ENCODE measurements around the gene STRA8. TPM values are rescaled to one million over a fixed set of nuclear protein-coding genes. Genes with fewer than 3 reads are reported as not detected.
A peak's percentile ranks its signal among the peaks of the same experiment; 100 is the strongest.

STRA8 gene
- total RNA-seq, 5 donors from 2014 or later (not counting 1 experiment from before 2014, with no cell fraction given): not detected

GRCh38 chr7:135247746-135248471 is 14.3 kb downstream of the STRA8 start:
- Mint-ChIP-seq H3K4me3 (no peak overlapping the region), H3K36me3 (no peaks in the 10 kb centered on the region), H3K27me3 (peaks cover 3% of the 10 kb centered on the region in 2 donors), H3K9me3 (no peaks in the 10 kb centered on the region), H3K27ac (no peak overlapping the region), H3K4me1 (peaks cover 0 to 5% (median 0%) of the 10 kb centered on the region in 3 donors)
- H3K9me3 ChIP-seq: no peaks in the 10 kb centered on the region
- H3K4me3 ChIP-seq (ENCODE audit: control insufficient read depth in 1 of 2, extremely low read depth in 1 of 2, low read length in 1 of 2): no peak overlapping the region
- ChIA-PET POLR2A (no interaction called here), CTCF (no interaction called here)
- peaks cover 0 to 24% of the 10 kb centered on the region in 2 experiments for H3K27me3 ChIP-seq (replicated peaks in 1 of 2; ENCODE audit: control insufficient read depth in 2 of 2, extremely low read depth in 1 of 2, insufficient read depth in 2 of 2, low read length in 1 of 2)
- H3K4me1 ChIP-seq (ENCODE audit: control insufficient read depth in 1 of 2, extremely low read depth in 1 of 2, insufficient read depth in 2 of 2, low read length in 2 of 2): no peaks in the 10 kb centered on the region
- WGBS (ENCODE audit: insufficient coverage): 87% methylated on average over 19 of the region's 22 CpGs
- ATAC-seq (replicated peaks in 1 of 4): no peak
- DNase-seq: no peak
- no peak overlapping the region for H3K27ac ChIP-seq (ENCODE audit: low read length)
- no peaks in the 10 kb centered on the region for H3K36me3 ChIP-seq (ENCODE audit: control insufficient read depth in 2 of 2, extremely low read depth in 1 of 2, insufficient read depth in 1 of 2, low read length in 1 of 2)

GRCh38 chr7:135248546-135248945 is 14.9 kb downstream of the STRA8 start:
- Histone ChIP-seq H3K9me3 (no peaks in the 10 kb centered on the region), H3K4me3 (ENCODE audit: control insufficient read depth in 1 of 2, extremely low read depth in 1 of 2, low read length in 1 of 2) (no peak overlapping the region), H3K4me1 (ENCODE audit: control insufficient read depth in 1 of 2, extremely low read depth in 1 of 2, insufficient read depth in 2 of 2, low read length in 2 of 2) (no peaks in the 10 kb centered on the region), H3K27me3 (replicated peaks in 1 of 2; ENCODE audit: control insufficient read depth in 2 of 2, extremely low read depth in 1 of 2, insufficient read depth in 2 of 2, low read length in 1 of 2) (peaks cover 0 to 18% of the 10 kb centered on the region in 2 experiments), H3K27ac (ENCODE audit: low read length) (no peak overlapping the region), H3K36me3 (ENCODE audit: control insufficient read depth in 2 of 2, extremely low read depth in 1 of 2, insufficient read depth in 1 of 2, low read length in 1 of 2) (no peaks in the 10 kb centered on the region)
- POLR2A ChIA-PET: no interaction called here
- no peak for ATAC-seq (replicated peaks in 1 of 4)
- Mint-ChIP-seq H3K36me3 (no peaks in the 10 kb centered on the region), H3K27ac (no peak overlapping the region), H3K4me3 (no peak overlapping the region), H3K27me3 (peaks cover 3% of the 10 kb centered on the region in 2 donors), H3K9me3 (no peaks in the 10 kb centered on the region), H3K4me1 (peaks cover 0 to 5% (median 0%) of the 10 kb centered on the region in 3 donors)
- CTCF ChIA-PET: no interaction called here
- 88% methylated on average over 3 of the region's 3 CpGs for WGBS (ENCODE audit: insufficient coverage)
- DNase-seq: no peak

- ChIA-PET CTCF (interaction anchor here in 1 of 2 donors (0.8 kb wide), 1 partner anchor 29 kb away, joined by 3 read pairs; no protein-coding TSS in a partner anchor), POLR2A (no interaction called here)
- Histone ChIP-seq H3K27me3 (replicated peaks in 1 of 2; ENCODE audit: control insufficient read depth in 2 of 2, extremely low read depth in 1 of 2, insufficient read depth in 2 of 2, low read length in 1 of 2) (peaks cover 0 to 3% of the 10 kb centered on the region in 2 experiments), H3K4me3 (ENCODE audit: control insufficient read depth in 1 of 2, extremely low read depth in 1 of 2, low read length in 1 of 2) (no peak overlapping the region), H3K4me1 (ENCODE audit: control insufficient read depth in 1 of 2, extremely low read depth in 1 of 2, insufficient read depth in 2 of 2, low read length in 2 of 2) (no peaks in the 10 kb centered on the region), H3K36me3 (ENCODE audit: control insufficient read depth in 2 of 2, extremely low read depth in 1 of 2, insufficient read depth in 1 of 2, low read length in 1 of 2) (no peaks in the 10 kb centered on the region), H3K27ac (ENCODE audit: low read length) (no peak overlapping the region), H3K9me3 (no peaks in the 10 kb centered on the region)
- Mint-ChIP-seq H3K27ac (no peak overlapping the region), H3K27me3 (no peaks in the 10 kb centered on the region), H3K4me1 (peaks cover 0 to 5% (median 0%) of the 10 kb centered on the region in 3 donors), H3K36me3 (no peaks in the 10 kb centered on the region), H3K4me3 (no peak overlapping the region), H3K9me3 (no peaks in the 10 kb centered on the region)
- DNase-seq: no peak
- no peak for ATAC-seq (replicated peaks in 1 of 4)
- WGBS (ENCODE audit: insufficient coverage): 45% methylated on average over 2 of the region's 4 CpGs
Measured at GRCh38 chr7:135251496-135252391, 18.1 kb downstream of the STRA8 start.

GRCh38 chr7:135253851-135254771 is 20.5 kb downstream of the STRA8 start:
- H3K36me3 Mint-ChIP-seq: no peaks in the 10 kb centered on the region
- peaks cover 0 to 5% (median 0%) of the 10 kb centered on the region in 3 donors for H3K4me1 Mint-ChIP-seq
- Histone ChIP-seq H3K4me1 (ENCODE audit: control insufficient read depth in 1 of 2, extremely low read depth in 1 of 2, insufficient read depth in 2 of 2, low read length in 2 of 2) (no peaks in the 10 kb centered on the region), H3K36me3 (ENCODE audit: control insufficient read depth in 2 of 2, extremely low read depth in 1 of 2, insufficient read depth in 1 of 2, low read length in 1 of 2) (no peaks in the 10 kb centered on the region), H3K4me3 (ENCODE audit: control insufficient read depth in 1 of 2, extremely low read depth in 1 of 2, low read length in 1 of 2) (no peak overlapping the region), H3K9me3 (no peaks in the 10 kb centered on the region), H3K27ac (ENCODE audit: low read length) (no peak overlapping the region), H3K27me3 (replicated peaks in 1 of 2; ENCODE audit: control insufficient read depth in 2 of 2, extremely low read depth in 1 of 2, insufficient read depth in 2 of 2, low read length in 1 of 2) (peaks cover 0 to 3% of the 10 kb centered on the region in 2 experiments)
- H3K27ac Mint-ChIP-seq: no peak overlapping the region
- ChIA-PET CTCF (no interaction called here), POLR2A (no interaction called here)
- peak in 1 of 4 experiments; percentile 27 for ATAC-seq (replicated peaks in 1 of 4)
- H3K9me3 Mint-ChIP-seq: no peaks in the 10 kb centered on the region
- H3K27me3 Mint-ChIP-seq: no peaks in the 10 kb centered on the region
- no peak overlapping the region for H3K4me3 Mint-ChIP-seq
- peak in 1 of 35 experiments; percentile 36 for DNase-seq
- WGBS (ENCODE audit: insufficient coverage): 43% methylated on average over 7 of the region's 9 CpGs

GRCh38 chr7:135257790-135258189 is 24.2 kb downstream of the STRA8 start:
- no peak overlapping the region for H3K27ac ChIP-seq (ENCODE audit: low read length)
- H3K4me3 Mint-ChIP-seq: no peak overlapping the region
- H3K27ac Mint-ChIP-seq: no peak overlapping the region
- peaks cover 0 to 3% (median 0%) of the 10 kb centered on the region in 3 donors for H3K9me3 Mint-ChIP-seq
- no peaks in the 10 kb centered on the region for H3K4me1 Mint-ChIP-seq
- H3K9me3 ChIP-seq: no peaks in the 10 kb centered on the region
- peaks cover 0 to 6% of the 10 kb centered on the region in 2 experiments for H3K27me3 ChIP-seq (replicated peaks in 1 of 2; ENCODE audit: control insufficient read depth in 2 of 2, extremely low read depth in 1 of 2, insufficient read depth in 2 of 2, low read length in 1 of 2)
- H3K27me3 Mint-ChIP-seq: peaks cover 0 to 4% of the 10 kb centered on the region in 2 donors
- POLR2A ChIA-PET: no interaction called here
- H3K36me3 ChIP-seq (ENCODE audit: control insufficient read depth in 2 of 2, extremely low read depth in 1 of 2, insufficient read depth in 1 of 2, low read length in 1 of 2): no peaks in the 10 kb centered on the region
- H3K4me1 ChIP-seq (ENCODE audit: control insufficient read depth in 1 of 2, extremely low read depth in 1 of 2, insufficient read depth in 2 of 2, low read length in 2 of 2): no peaks in the 10 kb centered on the region
- H3K36me3 Mint-ChIP-seq: no peaks in the 10 kb centered on the region
- CTCF ChIA-PET: no interaction called here
- DNase-seq (no peak), ATAC-seq (replicated peaks in 1 of 4) (no peak)
- 90% methylated on average over 2 of the region's 4 CpGs for WGBS (ENCODE audit: insufficient coverage)
- H3K4me3 ChIP-seq (ENCODE audit: control insufficient read depth in 1 of 2, extremely low read depth in 1 of 2, low read length in 1 of 2): no peak overlapping the region

- peaks cover 0 to 4% of the 10 kb centered on the region in 2 donors for H3K27me3 Mint-ChIP-seq
- Histone ChIP-seq H3K4me1 (ENCODE audit: control insufficient read depth in 1 of 2, extremely low read depth in 1 of 2, insufficient read depth in 2 of 2, low read length in 2 of 2) (no peaks in the 10 kb centered on the region), H3K4me3 (ENCODE audit: control insufficient read depth in 1 of 2, extremely low read depth in 1 of 2, low read length in 1 of 2) (no peak overlapping the region), H3K27me3 (replicated peaks in 1 of 2; ENCODE audit: control insufficient read depth in 2 of 2, extremely low read depth in 1 of 2, insufficient read depth in 2 of 2, low read length in 1 of 2) (peaks cover 0 to 12% of the 10 kb centered on the region in 2 experiments), H3K9me3 (no peaks in the 10 kb centered on the region), H3K36me3 (ENCODE audit: control insufficient read depth in 2 of 2, extremely low read depth in 1 of 2, insufficient read depth in 1 of 2, low read length in 1 of 2) (no peaks in the 10 kb centered on the region), H3K27ac (ENCODE audit: low read length) (no peak overlapping the region)
- ATAC-seq (replicated peaks in 1 of 4) (no peak), DNase-seq (no peak)
- H3K27ac Mint-ChIP-seq: no peak overlapping the region
- no peaks in the 10 kb centered on the region for H3K4me1 Mint-ChIP-seq
- peaks cover 0 to 3% (median 0%) of the 10 kb centered on the region in 3 donors for H3K9me3 Mint-ChIP-seq
- no peak overlapping the region for H3K4me3 Mint-ChIP-seq
- 59% methylated on average over 3 of the region's 3 CpGs for WGBS (ENCODE audit: insufficient coverage)
- ChIA-PET POLR2A (no interaction called here), CTCF (interaction anchor here in 1 of 2 donors (0.6 kb wide), 1 partner anchor 1307 kb away, joined by 3 read pairs; no protein-coding TSS in a partner anchor)
- H3K36me3 Mint-ChIP-seq: no peaks in the 10 kb centered on the region
Measured at GRCh38 chr7:135258585-135258984, 24.9 kb downstream of the STRA8 start.

Measured in T-cell (primary cell).